EH (cell line): ENCODE results near the gene COL2A1.
A peak's percentile ranks its signal among the peaks of the same experiment; 100 is the strongest.

Experiments used
- DNase-seq: peaks from one replicate; pipeline ENCODE4 v3.0.0-alpha.2; 2015; ENCODE audit warnings: low read depth

Gene COL2A1

DNA sequence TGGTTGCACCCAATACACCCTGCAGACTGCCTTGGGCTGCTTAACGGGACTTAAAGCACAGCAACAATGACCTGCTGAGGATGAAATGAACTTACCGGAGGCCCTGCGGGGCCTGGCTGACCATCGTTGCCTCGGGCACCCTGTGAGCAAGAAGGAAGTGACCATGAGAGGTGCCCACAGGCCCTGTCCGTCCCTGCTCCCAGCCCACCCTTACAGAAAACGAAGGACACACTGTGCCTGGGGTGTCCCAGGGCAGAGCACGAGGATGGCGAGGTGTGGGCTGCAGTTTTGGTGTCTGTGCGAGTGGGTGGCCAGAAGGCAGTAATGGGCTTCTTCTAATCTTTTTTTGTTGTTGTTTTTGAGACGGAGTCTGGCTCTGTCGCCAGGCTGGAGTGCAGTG lies 14.6 kb downstream of the COL2A1 start:
- DNase-seq, result no peak

DNA sequence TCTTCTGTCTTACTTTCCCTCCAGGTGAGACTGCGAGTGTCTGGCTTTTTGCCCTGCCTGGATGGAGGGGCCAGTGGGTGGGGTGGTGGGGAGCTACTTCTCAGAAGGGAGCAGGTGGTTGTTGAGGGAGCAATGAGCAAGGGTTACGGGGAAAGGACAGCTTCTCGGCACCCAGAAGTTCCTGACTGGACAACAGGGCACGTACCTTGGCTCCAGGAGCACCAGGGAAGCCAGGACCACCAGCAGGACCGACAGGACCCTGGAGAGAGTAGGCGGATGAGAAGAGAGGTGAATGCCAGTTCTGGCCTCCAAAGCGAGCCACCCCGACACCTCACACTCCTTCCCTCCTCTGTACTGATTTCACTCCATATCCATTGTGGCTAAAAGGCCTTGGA lies 15.3 kb downstream of the COL2A1 start:
- DNase-seq, result no peak

DNA sequence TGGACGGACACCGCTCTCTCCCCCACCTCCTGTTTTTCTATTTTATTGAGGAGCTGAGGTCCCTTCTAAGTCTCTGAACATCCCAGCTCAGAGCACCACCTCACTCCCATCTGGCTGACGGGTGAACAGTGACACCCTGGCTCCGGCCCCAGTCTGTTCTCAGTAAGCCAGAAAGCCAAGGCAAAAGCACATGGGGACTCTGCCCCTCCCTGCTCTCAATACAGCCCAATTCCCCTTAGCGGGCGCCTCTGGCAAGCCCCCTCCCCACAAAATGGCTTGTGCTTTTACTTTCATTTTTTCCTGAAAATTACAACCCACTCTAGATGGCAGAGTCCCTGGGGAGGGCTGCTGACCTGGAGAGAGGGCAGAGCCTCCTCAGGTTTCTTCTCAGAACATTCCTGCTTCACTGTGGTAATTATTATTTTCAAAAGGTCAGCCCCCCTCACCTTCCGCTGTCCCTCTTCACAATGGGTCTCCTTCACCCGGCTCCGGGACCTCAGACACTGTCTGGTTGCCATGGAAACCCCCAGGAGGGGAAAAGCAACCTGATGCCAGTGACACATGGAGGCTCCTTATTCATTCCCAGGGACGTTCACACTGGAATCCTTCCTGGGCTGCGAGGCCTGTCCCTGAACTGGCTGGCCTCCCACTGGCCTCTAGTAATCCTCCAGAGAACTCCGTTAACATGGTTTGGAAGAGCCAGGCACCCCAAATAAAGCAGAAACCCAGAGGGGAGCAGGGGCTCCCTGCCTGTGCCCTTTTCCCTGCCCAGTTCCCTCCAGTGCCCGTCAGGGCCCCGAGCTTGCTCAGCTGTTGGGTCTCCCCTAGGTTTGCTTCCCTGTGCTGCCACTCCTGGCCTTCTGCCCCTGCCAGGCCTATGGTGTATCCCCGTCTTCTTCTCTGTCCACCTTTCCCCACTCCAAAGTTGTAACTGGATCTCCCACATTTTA lies 15.9 kb downstream of the COL2A1 start:
- peak; percentile 46 for DNase-seq

DNA sequence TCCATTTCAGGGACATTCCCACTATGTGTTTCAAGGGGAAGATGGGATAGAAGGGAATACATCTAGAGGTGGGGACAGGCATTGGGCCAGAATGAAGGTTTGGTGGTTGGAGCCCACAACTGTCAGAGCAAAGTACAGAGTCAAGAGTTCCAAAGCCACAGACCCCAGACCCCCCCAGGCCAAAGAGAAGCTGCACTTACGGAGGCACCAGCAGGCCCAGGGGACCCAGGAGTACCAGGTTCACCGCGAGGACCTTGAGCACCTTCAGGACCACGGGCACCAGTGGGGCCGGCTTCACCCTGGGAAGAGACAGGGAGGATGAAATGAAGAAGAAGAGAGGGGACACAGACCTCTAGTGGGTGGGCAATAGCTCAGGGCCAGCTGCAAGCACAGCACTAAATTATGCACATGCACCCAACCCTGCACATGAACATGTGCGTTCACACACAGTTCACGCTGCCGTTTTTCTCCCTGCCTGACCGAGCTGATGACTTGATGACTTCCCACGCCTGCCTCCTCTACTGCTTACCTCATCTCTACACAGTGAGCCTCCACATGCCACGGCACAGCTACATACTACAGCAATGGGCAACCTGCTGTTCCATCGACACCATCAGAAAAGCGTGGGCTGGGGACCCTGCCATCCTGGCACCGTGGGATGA lies 16.7 kb downstream of the COL2A1 start:
- peak; percentile 35 for DNase-seq

DNA sequence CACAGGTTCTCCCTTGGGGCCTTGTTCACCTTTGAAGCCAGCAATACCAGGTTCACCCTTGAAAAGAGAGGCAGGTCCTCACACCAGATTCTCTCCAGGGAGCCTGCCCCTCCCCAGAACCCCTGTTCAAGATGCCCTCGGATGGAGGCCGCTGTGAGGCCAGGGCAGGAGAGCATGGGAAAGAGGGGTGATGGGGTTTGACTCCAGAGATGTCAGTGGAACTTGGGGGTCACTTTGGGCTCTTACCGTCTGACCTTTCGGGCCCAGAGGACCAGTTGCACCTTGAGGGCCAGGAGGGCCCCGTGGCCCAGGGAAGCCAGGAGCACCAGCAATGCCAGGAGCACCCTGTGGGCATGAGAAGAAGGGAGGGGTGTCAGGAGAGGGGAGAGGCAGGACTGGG lies 17.4 kb downstream of the COL2A1 start:
- DNase-seq, result no peak

DNA sequence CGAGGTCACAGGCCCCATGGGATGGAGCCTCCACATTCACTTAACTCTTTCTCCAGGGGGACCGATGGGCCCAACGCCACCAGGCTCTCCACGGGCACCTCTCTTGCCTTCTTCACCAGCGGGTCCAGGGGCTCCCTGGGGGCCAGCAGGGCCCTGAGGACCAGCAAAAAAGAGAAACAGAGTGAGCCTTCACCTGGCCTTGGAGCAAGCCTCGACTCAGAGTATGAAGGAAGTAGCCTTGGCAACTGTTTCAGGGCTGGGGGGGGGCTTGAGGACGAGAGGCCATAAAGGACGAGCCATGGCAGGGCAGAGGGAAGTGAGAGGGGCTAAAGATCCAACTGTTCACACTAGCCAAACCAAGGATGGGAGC lies 18.0 kb downstream of the COL2A1 start:
- no peak for DNase-seq

DNA sequence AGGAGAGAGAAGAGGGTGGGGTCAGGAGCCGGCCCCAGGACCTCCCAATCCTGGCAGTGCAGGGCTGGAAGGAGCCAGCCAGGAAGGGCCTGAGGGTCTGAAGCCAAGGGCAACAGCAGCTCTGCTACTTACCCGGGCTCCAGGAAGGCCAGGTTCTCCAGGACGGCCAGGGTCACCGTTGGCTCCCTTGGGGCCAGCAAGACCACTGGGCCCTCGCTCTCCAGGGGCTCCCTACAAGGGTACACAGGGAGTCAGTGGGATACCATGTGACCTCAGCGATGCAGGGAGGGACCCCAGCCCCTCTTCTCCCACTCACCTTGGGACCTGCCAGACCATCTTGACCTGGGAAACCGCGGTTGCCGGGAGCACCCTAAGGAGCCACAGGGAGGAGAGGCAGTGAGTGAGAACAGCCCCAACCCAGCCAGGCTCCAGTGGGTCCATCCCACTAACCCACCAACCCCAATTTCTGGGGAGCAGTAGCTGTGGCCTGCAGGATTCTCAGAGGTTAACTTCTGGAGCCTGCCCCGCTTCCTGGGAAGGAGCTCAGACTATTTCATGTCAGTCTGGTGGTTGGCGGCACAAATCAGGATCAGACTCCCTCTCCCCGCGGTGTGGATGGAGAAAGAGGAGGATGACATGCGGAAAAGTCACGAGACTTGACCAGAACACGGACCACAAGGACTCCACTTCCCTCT lies 18.5 kb downstream of the COL2A1 start:
- DNase-seq, result no peak

DNA sequence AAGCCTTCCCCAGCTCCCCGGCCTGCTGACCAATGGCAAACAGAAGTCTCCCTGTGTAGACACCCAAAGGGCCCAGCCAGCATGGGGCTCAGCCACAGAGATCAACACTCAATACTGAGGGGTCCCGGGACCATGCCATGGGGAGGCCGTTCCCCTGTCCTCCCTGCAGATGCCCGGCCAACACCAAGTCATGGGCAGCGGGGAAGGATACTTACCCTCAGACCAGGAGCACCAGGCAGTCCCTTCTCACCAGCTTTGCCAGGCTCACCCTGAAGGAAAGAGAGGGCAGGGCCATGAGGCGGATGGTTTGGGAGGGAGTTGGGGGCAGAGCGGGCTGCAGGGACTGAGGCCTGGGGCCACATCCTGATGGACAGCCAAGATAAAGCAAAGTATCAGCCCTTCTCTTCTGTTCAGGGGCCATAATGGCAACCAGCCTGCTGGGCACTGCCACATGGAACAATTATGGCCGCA lies 19.9 kb downstream of the COL2A1 start:
- DNase-seq, result no peak

DNA sequence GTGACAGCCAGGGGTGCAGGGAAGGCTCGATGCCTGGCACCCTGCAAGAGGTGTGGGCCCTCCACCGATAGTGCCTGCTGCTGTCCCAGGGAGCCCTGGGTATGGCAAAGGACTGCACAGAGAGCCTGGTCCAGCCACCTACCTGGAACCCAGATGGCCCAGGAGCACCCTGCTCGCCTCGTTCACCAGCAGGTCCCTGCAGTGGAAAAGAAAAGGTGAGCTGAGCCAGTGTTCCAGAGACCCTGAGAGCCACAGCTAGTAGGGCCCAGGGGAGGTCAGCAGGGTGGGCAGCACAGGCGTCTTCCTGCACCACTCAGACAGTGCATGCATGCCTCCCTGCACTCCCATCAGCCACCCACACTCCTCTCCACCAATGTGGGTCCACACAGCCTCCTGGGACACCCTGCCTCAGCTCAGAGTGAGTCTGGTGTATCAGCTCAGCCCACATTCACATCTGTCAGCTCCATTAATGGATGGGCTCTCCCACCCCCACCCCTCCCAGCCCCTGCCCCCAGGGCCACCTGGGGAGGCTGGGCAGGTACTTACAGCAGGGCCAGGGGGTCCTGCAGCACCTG lies 20.6 kb downstream of the COL2A1 start:
- no peak for DNase-seq

DNA sequence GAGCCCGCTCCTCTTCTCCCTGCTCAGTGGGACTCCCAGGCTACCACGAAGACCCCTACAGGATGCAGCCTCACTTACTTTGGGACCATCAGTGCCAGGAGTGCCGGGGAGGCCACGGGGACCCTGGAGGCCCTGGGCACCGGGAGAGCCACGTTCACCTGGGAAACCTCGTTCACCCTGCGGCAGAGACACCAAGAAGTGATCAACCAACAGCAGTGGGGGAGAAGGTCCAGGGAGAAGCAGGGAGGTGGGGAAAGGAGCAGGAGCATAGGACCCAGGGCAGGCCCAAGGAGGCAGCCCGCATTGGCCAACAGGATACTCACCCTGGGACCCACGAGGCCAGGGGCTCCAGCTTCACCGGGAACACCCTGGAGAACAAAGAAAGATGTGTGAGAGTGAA lies 21.5 kb downstream of the COL2A1 start:
- DNase-seq, result no peak

DNA sequence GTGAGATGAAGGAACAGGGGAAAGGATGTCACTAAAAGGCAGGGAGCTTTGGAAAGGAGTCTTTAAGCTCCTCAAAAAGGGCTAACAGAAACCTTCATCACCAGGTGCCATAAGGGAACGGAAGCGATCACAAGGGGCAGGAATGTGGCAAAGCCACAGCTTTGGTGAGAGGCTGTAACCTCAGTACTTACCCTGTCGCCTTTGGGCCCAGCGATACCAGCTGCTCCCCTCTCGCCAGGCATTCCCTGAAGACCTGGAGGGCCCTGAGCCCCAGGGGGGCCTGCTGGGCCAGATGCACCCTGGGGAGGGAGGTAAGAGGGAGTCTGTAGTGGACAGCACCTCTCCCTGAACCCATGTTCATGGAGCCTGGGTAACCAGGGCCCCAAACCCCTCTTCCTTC lies 22.0 kb downstream of the COL2A1 start:
- no peak for DNase-seq

DNA sequence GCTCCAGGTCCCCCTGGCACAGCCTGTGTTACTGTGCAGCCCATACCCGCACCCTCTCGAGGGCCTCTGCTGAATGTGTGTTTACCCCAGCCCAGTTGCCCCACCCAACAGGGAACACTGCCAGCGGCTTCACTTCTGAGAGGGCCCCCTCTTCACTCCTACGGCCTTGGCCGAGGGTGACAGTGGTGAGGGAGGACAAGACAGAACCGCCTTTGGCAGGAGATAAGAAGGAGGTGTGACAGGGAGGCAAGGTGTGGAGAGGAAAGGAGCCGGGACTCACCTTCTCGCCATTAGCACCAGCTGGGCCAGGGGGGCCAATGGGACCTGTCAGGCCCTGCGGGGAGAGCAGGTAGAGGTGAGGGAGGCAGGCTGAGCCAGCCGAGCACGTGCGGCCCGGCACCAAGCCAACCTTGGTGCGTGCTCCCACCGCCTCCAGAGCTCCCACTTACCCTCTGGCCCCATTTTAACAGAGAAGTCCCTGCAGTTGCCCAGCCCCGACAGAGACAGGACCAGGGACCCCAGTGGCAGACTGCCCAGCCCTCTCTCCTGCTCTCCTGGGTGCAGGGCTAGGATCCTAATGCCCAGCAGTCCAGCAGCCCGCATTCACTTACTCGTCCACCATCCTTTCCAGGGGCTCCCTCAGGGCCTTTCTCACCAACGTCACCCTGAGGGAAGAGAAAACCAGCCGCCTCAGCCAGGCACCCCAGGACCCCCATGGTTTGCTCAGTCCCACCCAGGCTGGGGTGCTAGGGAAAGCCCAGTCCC lies 22.6 kb downstream of the COL2A1 start:
- DNase-seq, result no peak

DNA sequence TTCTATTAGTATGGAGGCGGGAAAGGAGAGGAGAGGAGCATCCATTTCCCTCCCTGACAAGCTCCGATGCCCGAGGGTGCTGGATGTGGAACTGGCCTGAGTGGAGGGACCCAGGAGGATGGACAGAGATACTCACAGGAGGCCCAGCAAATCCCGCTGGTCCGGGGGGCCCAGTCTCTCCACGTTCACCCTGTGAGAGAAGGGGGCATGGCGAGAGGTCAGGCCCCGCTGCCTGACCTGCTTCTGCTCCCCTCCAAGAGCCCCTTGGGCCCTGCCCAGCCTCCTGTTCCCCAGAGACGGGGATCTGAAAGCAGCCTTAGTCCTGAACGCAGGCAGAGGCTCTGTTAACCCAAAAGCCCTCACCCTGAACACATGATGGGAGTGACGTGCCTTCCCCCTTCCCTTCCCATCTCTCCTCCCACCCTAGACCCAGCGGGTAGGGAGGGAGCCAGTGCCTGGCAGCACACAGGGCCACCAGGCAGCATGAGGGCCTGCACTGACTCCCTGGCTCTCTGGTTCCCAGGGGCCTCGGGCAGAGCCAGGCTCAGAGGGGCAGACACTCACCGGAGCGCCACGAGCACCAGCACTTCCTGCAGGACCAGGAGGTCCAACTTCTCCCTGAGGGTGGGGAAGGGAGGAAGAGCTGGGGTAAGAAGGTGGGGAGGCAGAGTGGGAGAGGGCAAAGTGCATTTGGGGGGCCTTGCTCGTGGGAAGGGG lies 23.3 kb downstream of the COL2A1 start:
- DNase-seq, result no peak

DNA sequence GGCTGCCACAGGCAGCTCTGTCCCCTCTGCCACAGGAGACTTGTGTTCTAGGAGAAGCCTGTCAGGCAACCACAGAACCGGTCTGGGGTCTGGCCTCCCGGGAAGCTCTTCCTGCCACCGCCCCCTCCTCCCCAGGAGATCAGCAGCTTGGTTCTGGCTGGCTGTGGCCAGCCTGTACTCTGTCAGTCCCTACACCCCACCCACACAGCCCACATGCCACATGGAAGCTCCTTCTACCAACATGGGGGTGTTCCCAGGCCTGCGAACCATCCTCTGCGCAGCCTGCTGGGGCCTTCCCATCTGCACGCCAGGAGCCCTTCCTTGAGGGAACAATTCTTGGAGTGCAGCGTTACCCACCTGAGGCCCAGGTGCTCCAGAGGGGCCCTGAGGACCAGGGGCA lies 24.1 kb downstream of the COL2A1 start:
- no peak for DNase-seq

DNA sequence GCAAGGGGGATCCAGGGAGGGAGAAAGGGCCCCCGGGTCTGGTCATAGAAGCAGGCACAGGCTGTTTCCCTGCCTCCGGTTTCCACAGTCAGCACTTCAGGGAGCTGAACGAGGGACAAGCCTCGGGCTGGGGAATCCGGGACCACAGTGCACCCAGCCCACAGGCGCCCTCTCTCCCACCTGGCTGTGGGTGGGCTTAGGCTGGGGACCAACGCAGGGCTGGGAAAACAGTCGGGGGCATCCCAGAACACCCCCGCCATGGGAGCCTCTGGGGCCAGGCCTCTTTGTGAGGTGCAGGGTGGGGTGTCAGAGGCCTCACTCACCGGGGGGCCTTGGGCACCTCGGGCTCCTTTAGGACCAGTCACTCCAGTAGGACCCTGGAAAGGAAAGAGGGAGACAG lies 24.6 kb downstream of the COL2A1 start:
- DNase-seq, result no peak

DNA sequence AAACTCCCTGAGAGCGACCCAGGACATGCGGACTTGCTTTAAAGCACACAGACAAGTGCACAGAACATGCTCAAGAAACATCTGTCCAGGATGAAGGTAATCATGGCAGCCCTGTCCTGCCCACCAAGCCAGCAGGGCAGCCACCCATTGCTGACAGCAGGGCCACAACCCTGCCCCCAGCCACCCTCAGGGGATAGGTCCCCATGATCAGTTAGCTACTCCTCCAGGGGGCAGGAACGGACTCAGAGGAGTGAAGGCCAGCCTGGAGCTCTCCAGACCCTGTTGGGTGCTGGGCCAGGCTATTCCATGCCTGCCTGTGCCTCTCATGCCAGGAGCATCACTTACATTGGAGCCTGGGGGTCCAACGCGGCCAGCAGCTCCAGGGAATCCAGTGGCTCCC lies 25.1 kb downstream of the COL2A1 start:
- DNase-seq, result no peak

DNA sequence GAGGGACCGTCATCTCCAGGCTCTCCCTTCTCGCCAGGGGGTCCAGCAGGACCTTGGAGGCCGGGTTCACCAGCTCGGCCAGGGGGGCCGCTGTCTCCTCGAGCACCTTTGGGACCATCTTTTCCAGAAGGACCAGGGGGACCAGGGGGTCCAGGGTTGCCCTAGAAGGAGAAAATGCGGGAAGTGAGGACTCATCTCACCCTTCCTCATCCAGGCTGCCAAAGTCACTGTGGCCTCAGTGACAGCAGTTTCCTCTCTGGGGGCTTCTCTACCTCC lies 25.7 kb downstream of the COL2A1 start:
- no peak for DNase-seq

DNA sequence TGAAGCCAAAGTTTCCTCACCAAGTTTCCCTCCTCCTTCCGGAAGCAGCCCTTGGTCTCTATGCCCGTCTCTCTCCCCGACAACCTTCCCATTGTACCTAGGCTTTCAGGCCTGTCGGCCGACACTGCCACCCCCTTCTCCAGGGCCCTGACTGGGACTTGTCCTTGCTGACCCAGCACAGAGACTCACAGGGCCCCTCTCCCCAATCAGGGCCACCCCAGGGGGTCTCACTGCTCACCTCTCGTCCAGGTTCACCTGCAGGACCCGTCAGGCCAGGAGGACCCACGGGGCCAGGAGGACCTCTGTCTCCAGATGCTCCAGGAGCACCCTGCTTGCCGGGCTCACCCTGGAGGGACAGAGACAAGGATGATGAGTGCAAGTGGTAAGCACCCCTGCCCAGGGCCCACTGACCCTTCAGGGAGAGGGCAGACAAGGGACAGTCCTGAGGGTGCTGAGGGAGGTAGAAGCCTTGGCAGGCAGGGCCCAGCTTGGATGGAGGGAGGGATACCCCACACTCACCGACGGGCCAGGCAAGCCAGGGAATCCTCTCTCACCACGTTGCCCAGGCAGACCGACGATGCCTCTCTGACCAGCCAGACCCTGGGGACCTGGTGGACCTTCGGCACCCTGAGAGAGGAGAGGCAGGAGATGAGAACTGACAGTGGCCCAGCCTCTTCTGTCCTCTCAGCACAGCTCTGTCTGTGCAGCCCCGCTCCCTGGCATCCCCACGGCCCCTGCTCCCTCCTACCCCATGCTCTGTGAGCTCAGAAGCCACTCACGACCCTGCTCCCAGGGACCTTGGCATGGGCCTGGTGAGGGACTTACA lies 26.3 kb downstream of the COL2A1 start:
- DNase-seq, result no peak

DNA sequence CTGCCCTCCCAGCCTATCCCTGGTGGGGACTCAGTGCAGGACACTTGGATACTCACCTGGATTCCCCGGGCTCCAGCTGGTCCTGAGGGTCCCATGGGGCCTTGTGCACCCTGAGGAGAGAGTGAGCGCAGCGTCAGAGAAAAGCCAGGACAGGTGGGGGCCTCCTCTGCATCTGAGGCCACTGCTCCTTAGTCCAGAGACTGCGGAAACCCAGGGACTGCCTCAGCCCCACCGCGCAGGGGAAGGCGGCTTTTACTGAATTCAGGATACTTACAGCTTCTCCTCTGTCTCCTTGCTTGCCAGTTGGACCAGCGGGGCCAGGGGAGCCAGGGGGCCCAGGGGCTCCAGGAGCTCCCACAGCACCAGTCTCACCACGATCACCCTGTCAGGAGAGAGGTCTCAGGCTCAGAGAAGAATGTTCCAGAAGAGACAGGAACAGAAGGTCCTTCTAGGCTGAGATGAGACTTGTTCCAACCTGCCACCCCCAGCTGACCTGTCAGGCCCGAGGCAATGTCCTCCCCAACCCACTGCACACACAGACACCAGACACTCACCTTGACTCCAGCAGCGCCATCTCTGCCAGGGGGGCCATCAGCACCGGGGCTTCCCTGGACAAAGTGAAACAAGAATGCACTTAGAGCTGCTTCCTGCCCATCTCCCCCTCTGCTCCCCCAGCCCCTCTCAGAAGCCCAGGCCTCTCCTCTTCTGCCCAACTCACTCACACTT lies 27.1 kb downstream of the COL2A1 start:
- DNase-seq, result no peak

DNA sequence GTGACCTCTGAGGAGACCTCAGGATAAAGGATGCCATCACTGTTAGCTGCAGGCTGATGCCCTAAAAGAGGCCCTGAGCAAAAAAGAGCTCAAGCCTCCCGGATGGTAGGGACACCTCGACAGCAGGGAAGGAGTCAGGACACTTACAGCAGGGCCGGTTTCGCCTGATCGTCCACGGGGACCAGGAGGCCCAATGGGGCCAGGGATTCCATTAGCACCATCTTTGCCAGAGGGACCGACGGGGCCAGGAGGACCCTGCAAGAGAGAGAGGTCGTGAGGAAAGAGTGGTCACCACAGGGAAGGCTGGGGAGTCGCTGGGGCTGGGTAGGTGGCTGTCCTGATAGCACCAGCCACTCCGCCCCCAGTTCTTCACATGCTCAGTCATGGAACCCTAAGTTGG lies 28.5 kb downstream of the COL2A1 start:
- no peak for DNase-seq
